HG03103 (cell line): ENCODE results near the gene FAT2.

Experiments
- ATAC-seq: cut with Tn5 transposase; IDR thresholded peaks from one replicate; pipeline ENCODE4 v1.9.1; 2021; ENCODE audit warnings: low read depth; ENCODE audit not compliant: unreplicated experiment

The FAT2 gene

DNA sequence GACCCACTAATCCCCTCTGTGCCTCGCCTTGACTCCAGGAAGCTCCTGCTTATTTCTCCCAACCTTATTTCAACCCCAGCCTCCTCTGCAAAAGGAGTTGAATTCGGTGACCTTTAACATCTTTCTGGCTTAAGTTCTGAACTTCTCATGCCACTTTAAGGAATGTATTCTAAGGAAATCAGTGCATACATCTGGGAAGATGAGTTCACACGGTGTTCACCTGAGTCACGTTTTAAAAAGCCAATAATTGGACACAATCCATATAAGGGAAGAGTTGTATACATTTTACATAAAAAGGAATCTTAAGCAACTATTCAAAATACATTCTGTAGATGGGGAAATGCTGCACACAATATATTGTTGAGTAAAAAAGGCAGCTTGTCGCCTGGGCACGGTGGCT, 33.2 kb downstream of the FAT2 start:
- ATAC-seq, result no peak

- ATAC-seq, result no peak
Observed at GRCh38 chr5:151557466-151557865, 33.7 kb downstream of the FAT2 start.

- no peak for ATAC-seq
Observed at GRCh38 chr5:151556806-151557205, 34.3 kb downstream of the FAT2 start.

DNA sequence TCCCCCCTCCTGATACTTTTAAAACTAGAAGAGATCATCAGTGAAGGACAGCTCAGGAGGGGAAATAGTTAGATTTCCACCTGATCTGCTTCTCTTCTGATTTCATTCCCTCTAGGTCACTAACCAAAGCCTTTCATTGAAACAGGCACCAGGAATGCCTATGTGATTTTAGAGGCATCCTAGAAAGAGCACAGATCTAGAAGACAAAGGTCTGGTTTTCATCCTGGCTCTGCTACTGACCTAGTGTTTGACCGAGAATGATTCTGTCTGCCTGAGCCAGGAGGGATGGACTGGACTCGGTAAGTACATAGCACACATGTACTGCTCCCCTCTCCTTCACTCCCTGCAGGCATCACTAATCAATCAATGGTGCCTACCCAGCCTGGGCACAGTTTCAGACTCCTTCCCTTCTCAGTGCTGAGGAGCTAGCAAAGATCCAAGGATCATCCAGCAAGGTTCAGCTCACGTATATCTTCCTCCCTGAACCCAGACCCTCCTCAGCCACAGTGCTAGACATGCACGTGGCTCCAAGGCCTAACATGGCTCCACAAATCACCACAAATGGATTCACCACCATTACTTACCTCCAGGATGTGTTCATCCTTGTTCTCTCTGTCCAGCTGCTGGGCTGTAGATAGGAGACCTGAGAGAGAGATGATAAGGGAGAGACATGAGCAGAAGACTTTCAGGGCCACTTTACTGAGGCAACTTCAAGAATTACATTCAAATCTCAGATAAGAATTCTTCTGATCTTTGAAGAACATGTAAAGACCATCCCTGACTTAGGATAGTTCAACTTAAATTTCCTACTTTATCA, 35.2 kb downstream of the FAT2 start:
- no peak for ATAC-seq

GRCh38 chr5:151553695-151554094, 37.4 kb downstream of the FAT2 start:
- ATAC-seq, result no peak

- ATAC-seq, result no peak
Observed at GRCh38 chr5:151553130-151553670, 37.9 kb downstream of the FAT2 start.

DNA sequence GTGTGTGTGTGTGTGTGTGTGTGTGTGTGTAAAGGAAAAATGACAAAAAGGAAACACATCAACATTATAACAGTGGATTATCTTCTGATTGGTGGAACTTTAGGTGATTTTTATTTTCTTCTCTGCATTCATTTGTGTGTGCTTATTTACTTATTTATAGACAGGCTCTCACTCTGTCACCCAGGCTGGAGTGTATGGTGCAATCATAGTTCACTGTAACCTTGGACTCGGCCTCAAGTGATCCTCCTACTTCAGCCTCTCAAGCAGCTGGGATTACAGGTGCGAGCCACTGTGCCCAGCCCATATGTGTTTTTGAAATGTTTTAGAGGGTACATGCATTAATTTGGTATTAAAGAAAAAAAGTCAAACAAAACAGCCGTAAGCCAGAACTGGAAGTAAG, 39.1 kb downstream of the FAT2 start:
- no peak for ATAC-seq

- ATAC-seq, result no peak
Observed at GRCh38 chr5:151550146-151550545, 41.0 kb downstream of the FAT2 start.

- no peak for ATAC-seq
Observed at GRCh38 chr5:151549713-151550112, 41.4 kb downstream of the FAT2 start.

- no peak for ATAC-seq
Observed at GRCh38 chr5:151547364-151547763, 43.8 kb downstream of the FAT2 start.

DNA sequence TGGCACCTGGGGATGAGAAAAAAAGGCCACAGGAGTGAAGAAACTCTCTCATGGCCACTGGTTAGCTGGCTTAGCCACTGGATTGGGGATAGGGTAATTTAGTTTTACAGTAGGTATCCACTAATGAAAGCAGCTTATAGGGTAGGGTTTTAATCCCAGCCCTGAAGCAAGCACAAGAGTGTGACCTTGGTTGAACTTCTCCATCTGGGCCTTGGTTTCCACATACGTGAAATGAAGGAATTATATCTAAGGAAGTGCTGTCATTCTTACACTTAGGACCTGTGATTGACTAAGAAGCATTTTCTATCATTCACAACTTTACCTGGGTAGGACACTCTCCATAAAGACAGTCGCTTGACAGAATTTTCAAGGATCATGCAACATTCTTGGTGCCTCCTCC, 49.6 kb downstream of the FAT2 start:
- no peak for ATAC-seq
